ENCODE data around the gene C11orf97. TPM values are rescaled to one million over a fixed set of nuclear protein-coding genes. Genes with fewer than 3 reads are reported as not detected.

The C11orf97 gene
- total RNA-seq, 1 experiment from 2014 or later = not detected

DNA sequence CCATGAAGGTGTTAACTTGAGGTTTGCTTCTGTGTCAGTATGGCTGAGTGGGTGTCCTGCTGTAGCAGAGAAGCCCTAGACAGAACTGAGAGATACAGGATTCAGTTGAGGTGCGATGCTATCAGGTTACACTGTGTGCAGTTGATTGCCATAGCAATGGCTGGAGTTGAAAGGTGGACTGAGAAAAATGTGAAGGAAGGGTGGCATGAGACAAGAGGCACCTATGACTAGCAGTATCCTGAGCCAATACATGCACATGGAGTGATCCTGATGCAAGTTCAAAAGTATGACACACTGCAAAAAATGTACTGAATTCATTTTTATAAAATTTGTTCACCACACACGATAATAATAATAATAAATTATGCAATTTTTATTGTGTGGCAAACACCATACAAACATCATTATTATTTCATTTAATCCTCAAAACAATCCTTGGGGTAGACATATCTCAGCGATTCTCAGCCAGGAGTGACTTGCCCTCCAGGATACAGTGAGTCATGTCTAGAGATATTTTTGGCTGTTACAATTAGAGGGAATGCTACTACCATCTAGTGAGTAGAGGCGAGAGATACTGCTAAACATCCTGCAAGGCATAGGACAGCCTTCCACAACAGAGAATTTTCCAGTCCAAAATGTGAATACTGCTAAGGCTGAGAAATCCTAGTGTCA is 51.1 kb downstream of the C11orf97 start:
- Histone ChIP-seq H3K18ac (ENCODE audit: insufficient read length, low read depth, low read length) (no peak overlapping the region), H3K4me2 (ENCODE audit: insufficient read depth, insufficient read length, low read length) (no peak overlapping the region), H3K4ac (ENCODE audit: low read depth, low read length) (no peak overlapping the region), H2AK5ac (ENCODE audit: insufficient read length, low read length) (no peak overlapping the region), H3K27ac (ENCODE audit: insufficient read length, low read depth, low read length) (no peak overlapping the region), H2BK20ac (ENCODE audit: low read depth, low read length, poor library complexity, severe bottlenecking) (no peak overlapping the region), H3K27me3 (ENCODE audit: insufficient read depth, low read length) (no peaks in the 10 kb centered on the region), H3K14ac (ENCODE audit: insufficient read depth, low read length) (no peak overlapping the region), H3K4me1 (ENCODE audit: insufficient read depth, low read length) (no peaks in the 10 kb centered on the region), H3K23me2 (ENCODE audit: insufficient read length, low read depth, low read length, poor library complexity, severe bottlenecking) (no peaks in the 10 kb centered on the region), H2AFZ (ENCODE audit: low read length) (no peak overlapping the region), H3K79me2 (ENCODE audit: insufficient read depth, low read length) (no peaks in the 10 kb centered on the region), H3K9me3 (ENCODE audit: control insufficient read depth, low read depth, low read length) (no peaks in the 10 kb centered on the region), H2BK15ac (ENCODE audit: low read depth, low read length) (no peak overlapping the region), H2BK120ac (ENCODE audit: low read depth, low read length, poor library complexity, severe bottlenecking) (no peak overlapping the region), H4K91ac (ENCODE audit: insufficient read length, low read depth, low read length) (no peak overlapping the region), H3K56ac (ENCODE audit: insufficient read length, low read depth, low read length) (no peak overlapping the region), H4K20me1 (ENCODE audit: control insufficient read depth, insufficient read depth, insufficient read length) (no peaks in the 10 kb centered on the region), H2BK5ac (ENCODE audit: insufficient read length, low read length) (no peak overlapping the region), H3K79me1 (ENCODE audit: insufficient read depth, low read depth, low read length, poor library complexity, severe bottlenecking) (no peaks in the 10 kb centered on the region), H3T11ph (ENCODE audit: low read length) (no peak overlapping the region), H4K5ac (ENCODE audit: insufficient read length, low read depth, low read length) (no peak overlapping the region), H2BK12ac (ENCODE audit: insufficient read length, low read depth, low read length) (no peak overlapping the region), H3K23ac (ENCODE audit: insufficient read length, low read depth, low read length) (no peak overlapping the region), H4K8ac (replicated peaks; ENCODE audit: insufficient read length, low read depth, low read length) (no peak overlapping the region), H3K9ac (ENCODE audit: extremely low read depth, insufficient read length, low read length) (no peak overlapping the region)
- WGBS (ENCODE audit: extremely low coverage, insufficient read length, low lambda C conversion rate) = no CpG with 5 or more reads among the region's 4 CpGs
- H3K9me3 Mint-ChIP-seq = no peaks in the 10 kb centered on the region
- no peak overlapping the region for H3K4me3 Mint-ChIP-seq
- DNase-seq = no peak
- TF ChIP-seq, protein P1, sequence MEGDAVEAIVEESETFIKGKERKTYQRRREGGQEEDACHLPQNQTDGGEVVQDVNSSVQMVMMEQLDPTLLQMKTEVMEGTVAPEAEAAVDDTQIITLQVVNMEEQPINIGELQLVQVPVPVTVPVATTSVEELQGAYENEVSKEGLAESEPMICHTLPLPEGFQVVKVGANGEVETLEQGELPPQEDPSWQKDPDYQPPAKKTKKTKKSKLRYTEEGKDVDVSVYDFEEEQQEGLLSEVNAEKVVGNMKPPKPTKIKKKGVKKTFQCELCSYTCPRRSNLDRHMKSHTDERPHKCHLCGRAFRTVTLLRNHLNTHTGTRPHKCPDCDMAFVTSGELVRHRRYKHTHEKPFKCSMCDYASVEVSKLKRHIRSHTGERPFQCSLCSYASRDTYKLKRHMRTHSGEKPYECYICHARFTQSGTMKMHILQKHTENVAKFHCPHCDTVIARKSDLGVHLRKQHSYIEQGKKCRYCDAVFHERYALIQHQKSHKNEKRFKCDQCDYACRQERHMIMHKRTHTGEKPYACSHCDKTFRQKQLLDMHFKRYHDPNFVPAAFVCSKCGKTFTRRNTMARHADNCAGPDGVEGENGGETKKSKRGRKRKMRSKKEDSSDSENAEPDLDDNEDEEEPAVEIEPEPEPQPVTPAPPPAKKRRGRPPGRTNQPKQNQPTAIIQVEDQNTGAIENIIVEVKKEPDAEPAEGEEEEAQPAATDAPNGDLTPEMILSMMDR (conservative IDR thresholded peaks at IDR 0.05) = no peak
- H3K4me1 Mint-ChIP-seq = peaks cover 6 to 10% of the 10 kb centered on the region in 2 experiments
- H3K27ac Mint-ChIP-seq = peak overlapping the region in 1 of 3 experiments; percentile 1; a peak in 1 of 7 replicates
- no peaks in the 10 kb centered on the region for H3K36me3 Mint-ChIP-seq (ENCODE audit: insufficient read depth in 1 of 3, low read depth in 3 of 3)
- H3K27me3 Mint-ChIP-seq (ENCODE audit: low read depth) = no peaks in the 10 kb centered on the region

Measured in H9 (cell line).